GM18508 (cell line): ENCODE measurements around the gene WNT9A.

Experiments
- ATAC-seq: cut with Tn5 transposase; IDR thresholded peaks from one replicate; pipeline ENCODE4 v1.9.1; 2021; ENCODE audit warnings: moderate number of reproducible peaks; ENCODE audit not compliant: insufficient read depth, unreplicated experiment

The WNT9A gene

GRCh38 chr1:227926216-227926791, 21.4 kb downstream of the WNT9A start:
- ATAC-seq: no peak

GRCh38 chr1:227925582-227926198, 22.0 kb downstream of the WNT9A start:
- no peak for ATAC-seq

DNA sequence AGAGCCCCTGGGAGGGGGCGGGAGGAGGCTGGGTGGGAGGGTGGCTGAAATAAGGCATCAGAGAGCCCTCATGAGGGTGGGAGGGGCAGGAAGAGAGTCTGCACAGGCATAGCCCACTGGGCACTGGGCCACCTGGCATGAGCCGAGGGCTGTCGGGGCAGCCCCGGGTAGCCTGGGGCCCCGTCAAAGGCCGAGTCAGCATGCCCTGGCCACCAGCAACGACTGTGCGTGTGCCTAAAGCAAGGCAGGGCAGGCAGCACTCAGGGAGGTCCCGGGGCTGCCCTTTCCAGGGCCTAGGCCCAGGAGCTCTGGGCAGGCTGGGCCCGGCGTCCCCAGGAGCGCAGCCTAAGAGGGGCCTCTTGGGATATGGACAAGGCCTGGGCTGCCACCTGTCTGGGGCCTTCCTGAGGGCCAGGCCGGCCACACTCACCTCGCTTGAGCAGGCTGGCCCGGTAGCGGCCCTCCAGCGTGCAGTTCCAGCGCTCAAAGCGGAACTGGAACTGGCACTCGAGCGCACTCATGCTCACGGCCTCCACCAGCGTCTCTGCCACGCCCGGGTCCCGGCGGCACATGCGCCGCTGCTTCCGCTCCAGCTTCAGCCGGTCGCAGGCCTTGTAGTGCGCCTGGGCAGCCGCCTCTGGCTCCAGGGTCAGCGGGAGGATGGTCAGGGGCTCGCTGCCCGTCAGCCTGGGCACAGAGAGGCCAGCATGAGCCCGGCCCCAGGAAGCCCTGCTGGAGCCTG, 22.7 kb downstream of the WNT9A start:
- no peak for ATAC-seq

DNA sequence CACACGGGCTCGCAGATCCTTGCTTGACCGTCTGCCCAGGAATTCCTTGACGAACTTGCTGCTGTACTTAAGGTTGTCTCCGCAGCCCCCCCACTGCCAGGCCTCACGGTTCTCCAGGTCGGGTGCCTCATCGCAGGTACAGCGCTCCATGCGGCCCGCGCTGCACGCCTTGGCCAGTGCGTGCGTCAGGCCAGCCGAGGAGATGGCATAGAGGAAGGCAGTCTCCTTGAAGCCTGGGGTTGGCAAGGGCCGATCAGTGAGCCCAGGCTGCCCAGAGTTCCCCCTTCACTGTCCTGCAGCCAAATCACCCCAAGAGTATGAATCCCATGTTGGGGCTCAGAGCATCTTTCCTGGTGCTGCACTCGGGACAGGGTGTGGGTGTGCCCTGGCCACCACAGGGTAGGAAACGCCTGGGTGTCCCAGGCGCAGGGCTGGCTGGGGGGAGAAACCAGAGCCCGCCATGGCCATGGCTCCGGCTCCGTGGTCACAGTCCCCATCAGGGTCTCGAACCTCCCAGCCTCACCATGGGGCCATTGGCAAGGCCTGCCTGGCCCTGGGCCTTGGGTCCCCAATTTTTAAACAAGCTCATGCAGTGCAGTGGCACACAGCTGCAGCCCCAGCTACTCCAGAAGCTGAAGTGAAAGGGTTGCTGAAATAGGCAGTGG, 23.4 kb downstream of the WNT9A start:
- no peak for ATAC-seq

DNA sequence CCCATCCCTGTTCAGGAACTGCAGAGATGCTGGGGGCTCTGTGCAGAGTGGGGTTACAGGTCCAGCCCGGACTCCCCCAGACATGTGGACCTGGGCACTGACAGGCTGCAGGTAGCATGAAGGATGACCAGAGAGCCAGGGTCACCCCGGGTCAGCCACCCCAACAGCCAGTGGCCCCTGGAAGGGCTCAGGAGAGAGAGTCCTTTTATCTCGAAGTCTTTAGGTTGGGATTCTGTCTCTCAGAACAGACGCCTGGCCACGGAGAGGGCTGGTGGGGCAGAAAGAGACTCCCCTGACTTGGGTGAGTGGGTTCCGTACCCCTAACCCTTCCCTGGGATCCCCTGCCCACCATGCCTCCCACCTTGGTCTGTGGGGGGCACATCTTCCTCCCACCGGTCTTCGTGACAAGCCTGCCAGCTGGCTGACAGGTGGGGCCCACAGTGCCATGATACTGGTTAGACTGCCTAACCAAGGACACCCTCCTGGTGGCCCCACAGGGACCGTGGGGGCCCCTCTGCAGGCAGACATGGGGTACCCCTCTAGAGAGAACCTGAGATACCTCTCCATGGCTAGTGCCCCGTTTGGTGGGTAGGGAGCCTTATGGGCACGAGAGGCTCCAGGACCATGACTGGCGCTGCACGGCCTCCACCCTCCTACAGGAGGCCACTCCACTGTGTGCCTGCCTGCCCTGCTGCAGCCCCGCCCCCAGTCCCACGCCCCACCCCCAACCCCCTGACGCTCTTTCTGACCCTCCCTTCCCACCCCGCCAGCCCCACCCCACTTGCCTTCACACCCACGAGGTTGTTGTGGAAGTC, 24.2 kb downstream of the WNT9A start:
- no peak for ATAC-seq

DNA sequence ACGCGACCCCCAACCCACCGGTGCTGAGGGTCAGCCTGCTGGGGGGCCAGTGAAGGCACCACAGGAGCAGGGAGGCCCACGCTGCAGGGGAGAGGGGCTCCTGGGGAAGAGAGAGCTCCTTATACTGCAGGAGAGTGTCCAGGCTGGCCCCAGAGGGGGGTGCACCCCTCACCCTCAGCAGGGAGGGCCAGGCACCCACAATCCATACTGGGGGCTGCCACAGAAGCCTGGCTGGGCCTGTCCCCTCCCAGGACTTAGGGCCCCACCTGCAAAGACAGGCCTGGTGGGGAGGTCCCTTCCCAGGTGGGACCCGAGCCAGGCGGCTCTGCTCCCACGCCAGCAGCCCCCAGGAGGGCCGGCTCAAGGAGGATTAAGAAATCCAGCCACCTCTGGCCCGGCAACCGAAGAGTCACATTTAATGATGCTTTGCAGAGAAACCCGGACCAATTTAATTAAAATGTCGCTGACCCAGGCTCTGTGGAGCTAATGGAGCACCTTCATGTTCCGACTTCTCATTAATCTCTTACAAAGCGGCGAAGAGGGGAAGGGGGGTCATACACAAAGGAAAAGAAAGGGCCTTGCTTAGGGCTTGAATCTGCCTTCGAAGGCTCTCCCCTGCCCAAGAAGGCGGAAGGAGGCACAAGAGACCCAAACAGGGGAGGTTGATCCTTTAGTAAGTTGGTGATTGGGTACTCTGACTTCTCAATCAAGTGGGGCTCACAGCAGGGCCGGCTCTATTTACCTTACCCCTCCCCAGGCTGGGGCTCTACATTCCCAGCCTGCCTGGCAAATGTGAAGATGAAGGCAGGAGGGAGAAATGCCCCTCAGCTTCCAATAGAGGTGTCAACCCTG, 25.0 kb downstream of the WNT9A start:
- ATAC-seq: no peak

DNA sequence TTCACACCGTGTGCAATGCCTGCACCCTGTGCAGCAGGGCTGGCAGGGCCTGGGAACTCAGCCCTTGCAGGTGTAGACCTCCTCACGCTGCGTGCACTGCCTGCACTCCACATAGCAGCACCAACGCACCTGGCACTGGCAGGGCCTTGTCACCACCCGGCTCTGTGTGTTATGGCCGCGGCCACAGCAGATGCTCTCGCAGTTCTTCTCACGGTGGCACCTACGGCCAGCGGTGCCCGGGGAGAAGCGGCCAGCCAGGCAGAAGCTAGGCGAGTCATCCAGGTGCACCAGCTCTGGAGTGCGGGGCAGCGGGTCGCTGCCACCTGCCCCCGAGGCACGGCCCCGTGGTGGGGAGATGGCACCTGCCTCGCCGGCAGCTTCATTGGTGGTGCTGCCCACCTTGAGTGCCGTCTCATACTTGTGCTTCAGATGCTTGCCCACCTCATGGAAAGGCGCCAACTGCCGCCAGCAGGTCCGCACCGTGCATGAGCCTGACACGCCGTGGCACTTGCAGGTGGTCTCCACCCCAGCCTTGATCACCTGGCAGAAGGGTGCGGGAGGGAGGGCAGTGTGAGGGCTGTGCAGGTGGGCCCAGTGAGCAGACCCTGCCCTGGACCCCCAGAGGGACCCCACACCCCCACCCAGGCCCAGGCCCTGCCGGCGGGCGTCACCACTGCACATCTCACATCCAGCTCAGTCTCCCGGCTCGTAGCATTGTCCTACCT, 26.1 kb downstream of the WNT9A start:
- no peak for ATAC-seq

GRCh38 chr1:227920896-227921295, 26.8 kb downstream of the WNT9A start:
- ATAC-seq: no peak

DNA sequence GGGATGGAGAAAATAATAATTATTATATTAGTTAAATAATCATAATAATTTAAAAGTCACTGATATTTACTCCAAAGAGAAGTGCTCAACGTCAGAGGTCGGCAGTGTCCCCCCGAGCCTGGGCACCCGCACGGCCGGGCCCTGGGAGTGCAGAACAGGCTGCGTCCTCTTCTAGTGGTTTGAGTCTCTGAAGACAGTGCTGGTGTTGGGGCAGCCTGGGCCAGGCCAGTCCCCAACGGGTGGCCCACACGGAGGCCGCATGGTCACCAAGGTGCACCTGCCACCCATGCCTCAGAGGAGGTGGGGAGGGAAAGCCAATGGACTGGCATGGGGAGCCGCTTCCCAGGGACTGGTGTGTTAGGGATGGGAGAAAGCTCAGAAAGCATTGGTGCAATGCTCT, 27.3 kb downstream of the WNT9A start:
- no peak for ATAC-seq

- ATAC-seq: no peak
These were observed 27.8 kb downstream of the WNT9A start for GRCh38 chr1:227919906-227920305.

DNA sequence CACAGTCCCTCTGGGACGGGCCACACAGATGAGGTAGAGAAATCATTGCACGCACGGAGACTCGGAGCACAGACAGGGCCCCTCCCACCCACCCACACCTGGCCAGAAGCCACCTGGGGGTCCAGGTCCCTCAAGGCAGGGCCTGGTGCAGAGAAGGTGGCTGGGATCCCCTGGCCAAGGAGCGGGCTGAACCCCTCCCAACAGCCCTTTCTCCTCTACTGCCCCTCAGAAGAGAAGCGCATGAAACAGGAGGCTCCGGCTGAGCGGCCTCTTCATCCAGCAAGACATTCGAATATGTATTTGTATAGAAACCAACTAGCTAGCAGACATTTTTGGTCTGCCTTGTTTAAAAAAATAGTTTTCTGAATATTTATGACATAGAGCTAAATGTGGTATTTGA, 29.0 kb downstream of the WNT9A start:
- ATAC-seq: no peak

- ATAC-seq: no peak
These were observed 29.5 kb downstream of the WNT9A start for GRCh38 chr1:227918083-227918700.

- ATAC-seq: no peak
These were observed 30.4 kb downstream of the WNT9A start for GRCh38 chr1:227917081-227917950.

DNA sequence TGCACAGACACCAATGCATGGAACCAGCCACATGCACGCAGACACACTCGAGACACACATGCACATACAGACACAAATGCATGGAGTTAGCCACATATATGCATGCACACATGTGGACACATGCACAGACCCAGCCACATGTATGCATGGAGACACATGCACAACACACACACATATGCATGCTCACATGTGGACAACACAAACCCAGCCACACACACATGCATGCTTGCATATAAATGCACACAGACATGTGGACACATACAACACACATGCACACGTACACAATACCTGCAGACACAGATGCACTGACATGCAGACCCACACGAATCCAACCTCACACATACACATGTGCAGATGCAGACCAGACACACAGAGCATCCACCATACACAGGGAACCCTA, 31.1 kb downstream of the WNT9A start:
- no peak for ATAC-seq

- no peak for ATAC-seq
These were observed 31.9 kb downstream of the WNT9A start for GRCh38 chr1:227915564-227916553.

DNA sequence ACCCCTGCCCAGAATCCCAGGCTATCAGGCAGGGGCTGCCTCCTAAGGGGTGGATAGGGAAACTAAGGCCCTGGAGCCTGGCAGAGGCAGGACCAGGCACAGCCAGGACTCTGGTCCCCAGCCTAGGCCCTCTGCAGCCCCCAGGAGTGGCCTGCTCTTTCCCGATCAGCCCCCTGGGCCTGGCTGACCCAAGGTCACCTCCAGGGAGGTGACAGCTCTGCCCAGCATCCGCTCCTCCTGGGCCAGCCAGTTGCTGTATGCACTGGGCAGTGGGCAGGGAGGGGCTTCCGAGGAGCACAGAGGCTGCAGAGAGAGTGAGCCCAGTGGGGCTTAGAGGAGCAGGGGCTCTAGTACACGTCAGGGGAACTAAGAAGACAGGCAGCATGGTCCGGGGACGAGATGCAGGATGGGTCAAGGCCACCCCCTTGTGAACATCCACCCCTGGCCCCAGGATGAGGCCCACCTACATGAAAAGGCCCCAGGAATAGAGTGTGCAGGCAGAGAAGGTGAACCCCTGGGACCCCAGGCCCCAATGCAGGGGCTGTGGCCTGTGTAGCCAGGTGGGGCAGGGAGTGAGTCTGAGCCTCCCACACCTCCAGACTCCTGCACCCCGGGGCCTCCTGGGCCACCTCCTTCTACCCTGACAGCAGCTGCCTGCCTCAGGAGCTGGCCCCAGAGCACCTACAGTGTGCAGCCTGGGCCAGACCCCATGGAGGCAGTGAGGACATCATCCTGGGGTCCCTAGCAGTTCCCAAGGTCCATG, 32.8 kb downstream of the WNT9A start:
- no peak for ATAC-seq
